HT-29 (cell line): ENCODE results near the gene HIF3A. TPM values are rescaled to one million over a fixed set of nuclear protein-coding genes. Genes with fewer than 3 reads are reported as not detected.
"Not testable (repeated sequence)": the region's sequence is repeated elsewhere in the genome, so short reads cannot be mapped to it uniquely, and the experiment has no call there.

Experiments used
- DNase-seq: peaks from one replicate; pipeline ENCODE4 v3.0.0-alpha.2; 2015; ENCODE audit warnings: low spot score
- total RNA-seq: library from RNA; depleted of rRNA; stranded (reverse); fragments of >200 nt; shearing (Covaris generic); gene quantifications from 2 replicates; pipeline ENCODE4 v1.2.3, GENCODE V29; 2014; rRNA removed

Gene HIF3A
- not detected in 2 replicates for total RNA-seq

GRCh38 chr19:46296722-46297461 lies at the start of gene HIF3A:
Gene HIF3A (plus strand): TSS chr19:46297042. CDS start chr19:46297077, 35 bp downstream.
- no peak for DNase-seq

DNA sequence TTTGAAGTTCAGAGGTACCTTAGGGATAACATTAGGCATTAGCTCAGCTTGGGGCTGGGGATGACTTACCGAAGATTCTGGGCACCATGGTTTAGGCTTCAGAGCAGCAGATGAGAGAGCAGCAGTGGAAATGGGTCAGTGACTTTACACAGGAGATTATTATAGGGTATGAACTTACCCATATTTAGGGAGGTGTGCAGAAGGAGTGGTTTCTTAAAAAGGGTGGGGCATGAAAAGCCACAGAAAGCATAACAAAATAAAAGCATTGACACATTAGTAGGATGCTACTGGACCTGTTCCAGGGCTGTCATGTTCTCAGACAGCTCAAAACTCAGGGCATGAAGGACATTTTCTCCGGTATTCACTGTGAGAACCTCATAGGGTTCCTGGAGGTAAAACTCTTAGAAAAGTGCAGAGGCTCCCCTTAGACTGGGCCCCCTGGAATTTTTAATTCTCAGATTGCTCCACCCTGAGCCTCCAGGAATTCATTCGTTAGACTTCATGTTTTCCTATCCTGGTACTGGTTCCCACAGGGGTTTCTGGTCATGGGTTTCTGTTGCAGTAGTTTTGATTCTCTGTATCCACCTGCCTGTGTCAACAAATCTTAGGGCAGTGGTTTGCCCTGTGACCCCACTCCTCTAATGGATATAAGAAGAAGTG lies 46.6 kb upstream of the HIF3A start:
- DNase-seq: peak; percentile 37

GRCh38 chr19:46251416-46251815 lies 45.4 kb upstream of the HIF3A start:
- DNase-seq: peak; percentile 45

DNA sequence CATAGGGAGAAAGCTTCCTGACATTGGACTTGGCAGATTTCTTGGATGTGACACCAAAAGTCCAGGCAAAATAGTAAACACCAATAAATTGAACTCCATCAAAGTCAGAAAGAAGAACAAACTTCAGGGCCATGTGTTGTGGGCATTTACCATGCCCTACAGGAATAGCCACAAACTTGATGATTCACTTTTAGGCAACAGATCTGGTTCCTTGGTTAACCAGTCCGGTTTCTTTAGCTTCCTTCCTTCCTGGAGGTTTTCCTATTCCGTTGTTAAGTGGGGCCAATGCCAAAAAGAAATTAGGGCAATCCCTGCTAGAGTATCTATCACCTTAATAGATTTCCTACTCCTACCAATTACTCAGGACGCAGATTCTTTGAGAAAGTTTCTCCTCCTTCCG lies 42.1 kb upstream of the HIF3A start:
- DNase-seq: peak; percentile 62

- DNase-seq: no peak
Observed at GRCh38 chr19:46256855-46257254, 40.0 kb upstream of the HIF3A start.

GRCh38 chr19:46261501-46261900 lies 35.3 kb upstream of the HIF3A start:
- not testable (repeated sequence) for DNase-seq

DNA sequence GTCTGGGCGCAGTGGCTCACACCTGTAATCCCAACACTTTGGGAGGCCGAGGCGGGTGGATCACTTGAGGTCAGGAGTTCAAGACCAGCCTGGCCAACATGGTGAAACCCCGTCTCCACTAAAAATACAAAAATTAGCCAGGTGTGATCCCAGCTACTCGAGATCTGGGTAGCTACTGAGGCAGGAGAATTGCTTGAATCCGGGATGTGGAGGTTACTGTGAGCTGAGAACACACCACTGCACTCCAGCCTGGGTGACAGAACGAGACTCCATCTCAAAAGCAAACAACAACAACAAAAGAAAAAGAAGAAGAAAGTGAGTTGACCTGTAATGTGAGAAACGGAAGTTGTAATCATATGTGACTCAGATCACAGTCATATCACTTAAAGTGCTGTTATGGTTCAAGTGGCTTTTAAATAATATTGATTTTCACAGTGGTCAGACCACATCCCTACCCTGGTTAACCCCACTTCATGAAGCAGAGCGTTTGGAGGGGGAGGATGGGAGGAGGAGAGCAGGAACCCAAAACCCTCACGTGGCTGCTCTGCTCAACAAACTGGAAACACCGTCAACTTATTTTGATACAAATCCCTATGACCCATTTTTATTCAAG lies 34.1 kb upstream of the HIF3A start:
- DNase-seq: peak; percentile 70

DNA sequence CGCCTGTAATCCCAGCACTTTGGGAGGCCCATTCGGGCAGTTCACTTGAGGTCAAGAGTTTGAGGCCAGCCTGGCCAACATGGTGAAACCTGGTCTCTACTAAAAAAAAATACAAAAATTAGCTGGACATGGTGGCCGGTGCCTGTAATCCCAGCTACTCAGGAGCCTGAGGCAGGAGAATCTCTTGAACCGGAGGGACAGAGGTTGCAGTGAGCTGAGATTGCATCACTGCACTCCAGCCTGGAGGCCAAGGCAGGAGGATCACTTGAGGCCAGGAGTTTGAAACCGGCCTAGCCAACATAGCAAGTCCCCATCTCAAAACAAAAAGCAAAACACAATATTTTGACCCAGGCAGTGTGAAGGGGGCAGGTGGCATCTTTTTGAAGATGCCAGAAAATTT lies 32.0 kb upstream of the HIF3A start:
- not testable (repeated sequence) for DNase-seq

GRCh38 chr19:46265217-46265828 lies 31.5 kb upstream of the HIF3A start:
- peak; percentile 95 for DNase-seq

DNA sequence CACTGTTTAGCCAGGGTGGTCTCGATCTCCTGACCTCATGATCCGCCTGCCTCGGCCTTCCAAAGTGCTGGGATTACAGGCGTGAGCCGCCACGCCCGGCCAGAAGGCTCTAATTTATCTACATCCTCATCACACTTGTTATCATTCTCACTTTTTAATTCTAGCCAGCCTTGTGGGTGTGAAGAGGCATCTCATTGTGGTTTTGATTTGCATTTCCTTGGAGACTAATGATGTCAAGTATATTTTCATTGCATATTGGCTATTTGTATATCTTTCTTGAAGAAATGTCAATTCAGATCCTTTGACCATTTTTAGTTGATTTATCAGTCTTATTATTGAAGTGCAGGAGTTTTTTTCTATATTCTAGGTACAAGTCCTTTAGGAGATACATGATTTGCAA lies 27.7 kb upstream of the HIF3A start:
- DNase-seq: no peak

DNA sequence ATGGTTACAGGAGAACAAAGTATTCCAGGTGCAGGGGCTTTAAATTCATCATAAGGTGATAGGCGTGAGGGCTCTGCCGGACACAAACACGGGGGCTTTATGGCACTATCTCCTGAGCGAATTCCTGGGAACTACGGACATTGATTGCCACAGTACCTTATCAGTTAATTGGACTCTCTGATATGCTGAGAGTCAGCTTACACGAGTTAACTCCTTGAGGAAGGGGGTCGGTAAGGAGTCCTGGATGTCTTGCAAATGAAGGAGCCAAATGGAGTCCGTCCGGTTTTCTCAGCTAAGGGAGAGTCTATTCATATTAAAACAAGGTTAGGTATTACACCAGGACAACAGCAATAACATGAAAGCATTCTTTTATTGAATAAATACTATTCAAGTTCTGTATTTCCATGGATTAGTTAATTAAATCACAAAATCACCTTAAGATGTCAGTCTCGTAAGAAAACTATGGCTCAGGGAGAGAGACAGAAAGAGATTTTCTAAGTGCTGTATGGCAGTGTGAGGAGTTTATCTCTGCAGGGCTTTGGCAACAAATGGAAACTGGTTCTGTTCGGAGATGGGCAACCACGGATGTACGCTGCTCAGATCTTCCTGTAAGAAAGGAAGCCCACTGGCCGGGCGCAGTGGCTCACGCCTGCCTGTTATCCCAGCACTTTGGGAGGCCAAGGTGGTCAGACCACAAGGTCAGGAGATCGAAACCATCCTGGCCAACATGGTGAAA lies 26.2 kb upstream of the HIF3A start:
- DNase-seq: no peak

GRCh38 chr19:46271481-46272197 lies 25.2 kb upstream of the HIF3A start:
- no peak for DNase-seq

GRCh38 chr19:46273931-46274330 lies 22.9 kb upstream of the HIF3A start:
- not testable (repeated sequence) for DNase-seq

GRCh38 chr19:46279177-46279576 lies 17.7 kb upstream of the HIF3A start:
- no peak for DNase-seq

GRCh38 chr19:46283771-46284170 lies 13.1 kb upstream of the HIF3A start:
- DNase-seq: no peak

DNA sequence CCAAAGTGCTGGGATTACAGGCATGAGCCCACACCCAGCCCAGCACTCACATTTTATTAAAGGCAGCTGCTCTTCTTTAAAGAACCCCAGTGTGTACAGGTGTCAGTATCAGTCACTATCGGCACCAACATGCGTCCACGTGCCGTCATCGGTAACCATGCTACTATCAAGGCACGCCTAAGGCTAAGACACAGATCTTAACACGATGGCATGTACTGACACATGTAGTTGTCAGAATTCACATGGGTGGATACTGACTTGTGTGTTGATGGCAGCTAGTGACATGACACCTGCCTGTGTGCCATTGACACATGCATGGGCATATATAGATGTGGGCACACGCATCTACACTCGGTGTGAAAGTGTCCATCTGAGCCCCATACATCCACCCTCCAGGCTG lies 12.2 kb upstream of the HIF3A start:
- DNase-seq: no peak

DNA sequence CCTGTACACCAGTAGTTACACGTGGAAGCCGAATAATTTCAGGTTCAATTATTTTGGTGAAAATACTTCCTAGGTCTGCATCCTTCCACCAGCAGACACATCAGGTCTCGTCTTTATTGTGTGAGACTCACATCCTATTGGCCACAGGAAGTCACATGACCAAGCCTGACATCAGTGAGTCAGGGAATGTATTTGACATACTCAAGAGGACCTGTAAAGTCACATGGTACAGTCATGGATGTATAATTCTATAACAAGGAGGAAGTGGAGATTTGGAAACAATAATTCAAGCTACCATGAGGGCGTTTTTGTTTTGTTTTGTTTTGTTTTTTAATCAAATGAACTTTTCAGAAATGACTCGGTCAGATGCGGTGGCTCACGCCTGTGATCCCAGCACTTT lies 9.3 kb upstream of the HIF3A start:
- no peak for DNase-seq

- peak; percentile 49 for DNase-seq
Observed at GRCh38 chr19:46288896-46289588, 7.8 kb upstream of the HIF3A start.

DNA sequence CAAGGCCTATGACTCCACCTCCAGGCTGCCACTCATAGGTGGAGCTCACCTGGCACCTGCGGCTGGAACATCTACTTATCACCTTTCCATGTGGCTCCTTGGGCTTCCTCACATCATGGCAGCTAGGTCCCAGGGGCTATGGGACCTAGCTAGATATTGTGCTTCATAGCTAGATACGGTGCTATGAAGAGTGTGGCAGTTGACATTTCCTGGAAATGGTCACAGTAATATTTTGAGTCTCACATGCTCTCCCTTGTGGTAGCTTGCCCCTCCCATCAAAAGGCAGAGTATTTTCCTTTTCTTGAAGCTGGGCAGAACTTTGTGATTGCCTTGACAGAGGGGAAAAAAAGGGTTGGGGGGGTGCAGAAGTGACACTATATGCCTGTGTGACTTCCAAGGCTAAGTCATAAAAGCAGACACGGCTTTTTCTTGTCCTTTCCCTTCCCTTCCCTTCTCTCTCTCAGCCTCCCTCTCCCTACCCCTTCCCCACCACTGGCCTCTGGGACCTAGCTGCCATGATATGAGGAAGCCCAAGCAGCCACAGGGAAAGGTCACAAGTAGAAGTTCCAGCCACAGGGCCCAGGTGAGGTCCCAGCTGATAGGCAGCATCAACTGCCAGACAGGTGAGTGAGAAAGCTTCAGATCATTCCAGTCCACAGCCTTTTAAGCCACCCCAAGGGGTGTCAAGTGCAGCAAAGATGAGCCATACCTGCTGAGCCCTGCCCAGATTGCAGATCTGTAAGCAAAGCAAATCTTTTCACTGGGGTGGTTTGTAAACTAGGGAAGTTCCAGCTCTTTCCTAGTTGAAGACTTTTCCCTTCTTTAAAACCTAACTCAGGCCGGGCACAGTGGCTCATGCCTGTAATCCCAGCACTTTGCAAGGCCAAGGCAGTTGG lies 6.9 kb upstream of the HIF3A start:
- DNase-seq: no peak
